ENCODE results near the gene METRNL. TPM values are rescaled to one million over a fixed set of nuclear protein-coding genes. Genes with fewer than 3 reads are reported as not detected.
"Not testable (repeated sequence)": the region's sequence is repeated elsewhere in the genome, so short reads cannot be mapped to it uniquely, and the experiment has no call there.

The METRNL gene
- total and polyA plus RNA-seq, 3 experiments from 2014 or later: 2.6 to 22.9 (median 22.3) TPM

DNA sequence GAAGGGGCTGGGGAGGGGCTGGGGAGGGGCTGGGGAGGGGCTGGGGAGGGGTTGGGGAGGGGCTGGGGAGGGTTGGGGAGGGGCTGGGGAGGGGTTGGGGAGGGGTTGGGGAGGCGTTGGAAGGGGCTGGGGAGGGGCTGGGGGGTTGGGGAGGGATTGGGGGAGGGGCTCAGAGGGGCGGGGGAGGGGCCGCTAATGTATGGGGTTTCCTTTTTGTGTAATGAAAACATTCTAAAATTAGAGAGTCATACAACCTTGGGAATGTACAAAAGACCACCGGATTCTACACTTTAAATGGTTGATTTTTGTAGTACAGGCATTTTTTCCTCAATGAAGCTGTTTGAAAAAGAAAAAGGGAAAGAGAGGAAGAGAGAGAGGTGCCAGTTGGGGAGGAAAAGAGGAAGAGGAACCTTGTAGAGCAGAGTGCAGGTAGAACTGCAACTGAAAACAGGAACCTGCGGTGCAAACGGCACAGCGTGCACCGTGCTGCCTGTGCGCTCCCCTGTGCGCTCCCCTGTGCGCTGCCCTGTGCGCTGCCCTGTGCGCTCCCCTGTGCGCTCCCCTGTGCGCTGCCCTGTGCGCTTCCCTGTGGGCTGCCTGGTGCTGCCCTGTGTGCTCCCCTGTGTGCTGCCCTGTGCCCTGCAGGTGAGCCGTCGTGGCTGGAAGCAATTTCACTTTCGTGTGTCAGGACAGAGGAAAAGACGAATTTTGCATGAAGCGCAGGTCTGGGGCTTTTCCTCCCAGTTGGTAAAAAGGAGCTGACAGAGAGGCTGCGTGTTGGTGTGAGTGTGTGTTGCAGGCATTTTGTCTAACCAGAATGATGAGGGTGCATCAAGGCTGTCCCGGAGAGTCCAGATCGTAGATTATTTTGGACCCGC is 40.8 kb downstream of the METRNL start:
- Mint-ChIP-seq H3K4me3 (peak overlapping the region in 6 of 7 donors; percentile 1 to 71 (median 49)), H3K36me3 (no peaks in the 10 kb centered on the region), H3K9me3 (peaks cover 0 to under 1% (median 0%) of the 10 kb centered on the region in 5 donors), H3K27me3 (peaks cover 25 to 50% of the 10 kb centered on the region in 2 donors), H3K4me1 (peaks cover 21 to 36% (median 30%) of the 10 kb centered on the region in 3 donors), H3K27ac (peak overlapping the region in 3 of 8 donors; percentile 43 to 88 (median 67))
- Histone ChIP-seq H3K36me3 (ENCODE audit: insufficient read depth, low read length) (no peaks in the 10 kb centered on the region), H3K27ac (ENCODE audit: low read depth, low read length) (no peak overlapping the region), H3K27me3 (ENCODE audit: insufficient read depth, low read length, poor library complexity, severe bottlenecking) (peaks cover 10% of the 10 kb centered on the region), H3K4me3 (ENCODE audit: low read length) (no peak overlapping the region), H3K4me1 (ENCODE audit: insufficient read depth, low read length) (peaks cover 8% of the 10 kb centered on the region), H3K9me3 (ENCODE audit: low read length) (no peaks in the 10 kb centered on the region)
- ChIA-PET POLR2A (no interaction called here), CTCF (no interaction called here)
- DNase-seq: peak in 1 of 5 donors; percentile 13

DNA sequence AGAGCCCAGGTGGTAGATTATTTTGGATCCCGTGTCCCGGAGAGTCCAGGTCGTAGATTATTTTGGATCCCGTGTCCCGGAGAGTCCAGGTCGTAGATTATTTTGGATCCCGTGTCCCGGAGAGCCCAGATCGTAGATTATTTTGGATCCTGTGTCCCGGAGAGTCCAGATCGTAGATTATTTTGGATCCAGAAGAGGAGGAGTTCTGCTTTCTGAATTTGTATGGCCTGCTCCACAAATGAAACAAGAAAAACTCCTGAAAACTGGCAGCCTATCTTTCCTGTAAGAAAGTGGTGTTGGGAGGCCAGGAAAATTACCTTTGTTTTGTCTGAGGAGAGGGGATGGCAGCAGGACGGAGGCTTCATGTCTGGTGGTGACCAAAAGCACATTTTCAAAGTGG is 42.1 kb downstream of the METRNL start:
- peaks cover 33 to 57% of the 10 kb centered on the region in 2 donors for H3K27me3 Mint-ChIP-seq
- peaks cover 27 to 49% (median 38%) of the 10 kb centered on the region in 3 donors for H3K4me1 Mint-ChIP-seq
- CTCF ChIA-PET; H3K27ac ChIP-seq (ENCODE audit: low read depth, low read length); POLR2A ChIA-PET; DNase-seq; H3K36me3 ChIP-seq (ENCODE audit: insufficient read depth, low read length); H3K9me3 ChIP-seq (ENCODE audit: low read length); H3K36me3 Mint-ChIP-seq; H3K9me3 Mint-ChIP-seq; H3K4me3 ChIP-seq (ENCODE audit: low read length); H3K4me3 Mint-ChIP-seq: not testable (repeated sequence)
- Histone ChIP-seq H3K27me3 (ENCODE audit: insufficient read depth, low read length, poor library complexity, severe bottlenecking) (peaks cover 12% of the 10 kb centered on the region), H3K4me1 (ENCODE audit: insufficient read depth, low read length) (peaks cover 20% of the 10 kb centered on the region)
- peak overlapping the region in 2 of 8 donors; percentile 38 to 98 for H3K27ac Mint-ChIP-seq

DNA sequence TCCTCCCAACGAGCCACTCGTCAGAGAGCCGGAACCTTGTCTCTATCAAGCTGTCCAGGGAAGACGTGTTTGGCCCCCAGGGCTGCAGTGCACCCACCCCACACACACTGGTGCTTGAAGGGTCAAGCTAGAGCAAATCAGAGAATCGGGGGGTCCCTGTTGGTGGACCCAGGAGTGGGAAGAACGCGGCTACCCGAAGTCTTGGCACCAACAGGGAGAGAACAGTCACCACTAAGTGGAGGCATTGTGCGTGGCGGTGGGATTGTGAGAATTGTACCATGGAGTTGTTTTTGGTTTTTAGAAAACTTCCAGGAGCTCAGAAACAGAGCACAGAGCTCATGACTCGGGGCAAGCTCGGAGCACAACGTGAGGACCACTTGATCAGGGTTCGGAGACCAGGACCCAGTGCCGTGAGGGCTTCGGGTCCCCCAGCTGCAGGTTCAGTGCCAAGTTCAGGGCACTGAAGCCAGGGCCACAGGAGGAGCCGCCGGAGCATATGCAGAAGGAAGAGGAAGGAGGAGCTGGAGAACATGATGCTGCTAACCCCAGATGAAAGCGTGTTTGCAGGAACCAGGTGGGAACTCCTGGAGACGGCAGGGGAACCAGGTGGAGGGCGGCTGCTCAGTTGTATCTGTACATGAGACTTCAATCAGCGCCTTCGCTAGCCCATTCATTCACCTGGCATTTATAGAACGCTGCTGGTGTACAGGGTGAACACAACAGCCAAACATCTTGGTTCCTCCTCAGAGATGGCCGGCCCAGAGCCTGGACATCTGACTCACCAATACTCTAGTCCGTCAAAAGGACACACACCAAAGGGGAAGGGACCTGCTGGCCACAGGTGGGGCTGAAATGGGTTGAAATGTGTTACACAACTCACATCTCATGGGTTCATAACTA is 42.8 kb downstream of the METRNL start:
- ChIA-PET CTCF (no interaction called here), POLR2A (no interaction called here)
- H3K9me3 Mint-ChIP-seq: peaks cover 0 to 2% (median 0%) of the 10 kb centered on the region in 5 donors
- Histone ChIP-seq H3K4me1 (ENCODE audit: insufficient read depth, low read length) (peaks cover 20% of the 10 kb centered on the region), H3K4me3 (ENCODE audit: low read length) (no peak overlapping the region), H3K27me3 (ENCODE audit: insufficient read depth, low read length, poor library complexity, severe bottlenecking) (peaks cover 12% of the 10 kb centered on the region), H3K36me3 (ENCODE audit: insufficient read depth, low read length) (no peaks in the 10 kb centered on the region), H3K27ac (ENCODE audit: low read depth, low read length) (no peak overlapping the region), H3K9me3 (ENCODE audit: low read length) (no peaks in the 10 kb centered on the region)
- H3K36me3 Mint-ChIP-seq: no peaks in the 10 kb centered on the region
- H3K4me1 Mint-ChIP-seq: peaks cover 27 to 51% (median 38%) of the 10 kb centered on the region in 3 donors
- no peak for DNase-seq
- peak overlapping the region in 1 of 7 donors; percentile 54 for H3K4me3 Mint-ChIP-seq
- H3K27me3 Mint-ChIP-seq: peaks cover 33 to 60% of the 10 kb centered on the region in 2 donors
- H3K27ac Mint-ChIP-seq: peak overlapping the region in 3 of 8 donors; percentile 17 to 98 (median 38)

DNA sequence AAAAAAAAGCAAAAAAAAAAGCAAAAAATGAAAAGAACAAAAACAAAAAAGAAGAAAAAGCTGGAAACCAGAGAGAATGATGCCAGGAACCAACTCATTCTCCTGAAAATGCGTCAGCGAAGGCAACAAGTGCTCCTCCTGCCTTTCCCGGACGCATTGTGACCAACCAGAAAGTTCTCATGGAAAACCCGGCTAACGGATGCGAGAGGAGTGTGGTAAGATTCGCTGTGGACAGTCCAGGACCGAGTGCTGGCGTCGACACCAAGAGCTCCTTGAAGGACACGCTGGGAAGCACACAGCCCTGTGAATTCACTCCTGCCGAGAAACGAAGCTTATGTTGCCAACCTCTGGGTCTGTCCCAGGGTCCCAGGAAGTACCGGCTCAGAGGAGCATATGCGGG is 43.4 kb downstream of the METRNL start:
- DNase-seq: no peak
- Histone ChIP-seq H3K27me3 (ENCODE audit: insufficient read depth, low read length, poor library complexity, severe bottlenecking) (peaks cover 12% of the 10 kb centered on the region), H3K4me1 (ENCODE audit: insufficient read depth, low read length) (peaks cover 20% of the 10 kb centered on the region), H3K4me3 (ENCODE audit: low read length) (no peak overlapping the region), H3K9me3 (ENCODE audit: low read length) (no peaks in the 10 kb centered on the region), H3K36me3 (ENCODE audit: insufficient read depth, low read length) (no peaks in the 10 kb centered on the region), H3K27ac (ENCODE audit: low read depth, low read length) (no peak overlapping the region)
- CTCF ChIA-PET: no interaction called here
- POLR2A ChIA-PET: no interaction called here
- Mint-ChIP-seq H3K4me1 (peaks cover 27 to 51% (median 38%) of the 10 kb centered on the region in 3 donors), H3K27ac (peak overlapping the region in 4 of 8 donors; percentile 42 to 98 (median 71)), H3K4me3 (peak overlapping the region in 1 of 7 donors; percentile 54), H3K9me3 (peaks cover 0 to 2% (median 0%) of the 10 kb centered on the region in 5 donors), H3K36me3 (no peaks in the 10 kb centered on the region), H3K27me3 (peaks cover 33 to 57% of the 10 kb centered on the region in 2 donors)

DNA sequence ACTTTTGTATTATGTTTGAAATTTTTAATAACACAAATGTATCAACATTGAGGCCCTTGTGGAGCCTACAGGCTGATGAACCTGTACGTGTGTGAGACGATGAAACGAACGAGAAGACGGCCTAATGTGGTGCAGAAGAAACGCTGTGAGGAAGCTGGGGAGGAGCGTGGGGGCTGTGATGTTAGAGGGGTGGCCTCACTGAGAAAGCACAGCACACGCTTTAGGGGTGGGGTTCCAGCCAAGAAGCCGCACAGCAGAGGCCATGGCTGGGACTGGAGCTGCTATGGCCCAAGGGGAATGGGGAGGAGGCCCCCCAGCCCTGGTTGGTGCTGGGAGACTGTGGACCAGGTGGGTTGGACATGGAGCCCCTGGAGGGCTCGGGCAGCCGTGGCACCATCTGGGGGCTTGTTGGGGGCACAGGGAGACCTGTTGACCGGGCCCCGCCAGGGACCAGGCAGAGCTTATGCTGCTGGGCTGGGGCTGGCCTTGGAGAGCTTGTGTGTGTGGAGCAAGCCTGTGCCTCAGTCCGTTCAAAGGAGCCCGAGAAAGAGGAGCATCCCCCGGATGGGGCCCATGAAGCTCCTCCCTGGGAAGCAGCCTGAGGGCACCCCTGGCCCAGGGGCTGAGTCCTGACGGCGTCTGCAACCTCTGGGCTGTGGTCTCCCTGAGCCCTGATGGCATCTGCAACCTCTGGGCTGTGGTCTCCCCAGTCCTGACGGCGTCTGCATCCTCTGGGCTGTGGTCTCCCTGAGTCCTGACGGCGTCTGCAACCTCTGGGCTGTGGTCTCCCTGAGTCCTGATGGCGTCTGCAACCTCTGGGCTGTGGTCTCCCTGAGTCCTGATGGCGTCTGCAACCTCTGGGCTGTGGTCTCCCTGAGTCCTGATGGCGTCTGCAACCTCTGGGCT is 44.7 kb downstream of the METRNL start:
- ChIA-PET CTCF (interaction anchor here (1.1 kb wide), 1 partner anchor 9 kb away, joined by 3 read pairs; no protein-coding TSS in a partner anchor), POLR2A (no interaction called here)
- peaks cover 20% of the 10 kb centered on the region for H3K4me1 ChIP-seq (ENCODE audit: insufficient read depth, low read length)
- peak overlapping the region in 7 of 8 donors; percentile 14 to 98 (median 62) for H3K27ac Mint-ChIP-seq
- H3K4me3 Mint-ChIP-seq: peak overlapping the region in 2 of 7 donors; percentile 17 to 34
- H3K9me3 Mint-ChIP-seq: peaks cover 0 to 2% (median 0%) of the 10 kb centered on the region in 5 donors
- peaks cover 27 to 47% of the 10 kb centered on the region in 2 donors for H3K27me3 Mint-ChIP-seq
- no peaks in the 10 kb centered on the region for H3K36me3 ChIP-seq (ENCODE audit: insufficient read depth, low read length)
- peaks cover 21 to 46% (median 29%) of the 10 kb centered on the region in 3 donors for H3K4me1 Mint-ChIP-seq
- peak in 4 of 5 donors; percentile 11 to 70 (median 61) for DNase-seq
- H3K36me3 Mint-ChIP-seq: no peaks in the 10 kb centered on the region
- no peak overlapping the region for H3K4me3 ChIP-seq (ENCODE audit: low read length)
- no peaks in the 10 kb centered on the region for H3K9me3 ChIP-seq (ENCODE audit: low read length)
- no peak overlapping the region for H3K27ac ChIP-seq (ENCODE audit: low read depth, low read length)
- H3K27me3 ChIP-seq (ENCODE audit: insufficient read depth, low read length, poor library complexity, severe bottlenecking): peaks cover 12% of the 10 kb centered on the region

DNA sequence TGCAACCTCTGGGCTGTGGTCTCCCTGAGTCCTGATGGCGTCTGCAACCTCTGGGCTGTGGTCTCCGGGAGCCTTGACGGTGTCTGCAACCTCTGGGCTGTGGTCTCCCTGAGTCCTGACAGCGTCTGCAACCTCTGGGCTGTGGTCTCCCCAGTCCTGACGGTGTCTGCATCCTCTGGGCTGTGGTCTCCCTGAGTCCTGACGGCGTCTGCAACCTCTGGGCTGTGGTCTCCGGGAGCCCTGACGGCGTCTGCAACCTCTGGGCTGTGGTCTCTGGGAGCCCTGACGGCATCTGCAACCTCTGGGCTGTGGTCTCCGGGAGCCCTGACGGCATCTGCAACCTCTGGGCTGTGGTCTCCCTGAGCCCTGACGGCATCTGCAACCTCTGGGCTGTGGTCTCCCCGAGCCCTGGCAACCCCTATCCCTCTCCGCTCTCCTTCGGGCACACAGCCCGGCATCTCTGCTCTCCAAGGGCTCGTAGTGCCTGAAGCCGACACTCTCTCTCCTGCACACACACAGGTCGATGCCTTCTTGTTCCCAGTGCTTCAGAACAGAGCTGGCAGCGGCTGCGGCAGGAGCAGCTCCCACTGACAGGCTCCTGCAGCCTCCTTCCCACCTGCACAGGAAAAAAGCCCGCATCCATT is 45.6 kb downstream of the METRNL start:
- H3K27me3 Mint-ChIP-seq: peaks cover 26 to 41% of the 10 kb centered on the region in 2 donors
- Histone ChIP-seq H3K9me3 (ENCODE audit: low read length) (no peaks in the 10 kb centered on the region), H3K27me3 (ENCODE audit: insufficient read depth, low read length, poor library complexity, severe bottlenecking) (peaks cover 12% of the 10 kb centered on the region), H3K4me1 (ENCODE audit: insufficient read depth, low read length) (peaks cover 20% of the 10 kb centered on the region), H3K27ac (ENCODE audit: low read depth, low read length) (no peak overlapping the region), H3K36me3 (ENCODE audit: insufficient read depth, low read length) (no peaks in the 10 kb centered on the region), H3K4me3 (ENCODE audit: low read length) (no peak overlapping the region)
- peaks cover 19 to 38% (median 22%) of the 10 kb centered on the region in 3 donors for H3K4me1 Mint-ChIP-seq
- H3K9me3 Mint-ChIP-seq: peaks cover 0 to 2% (median 0%) of the 10 kb centered on the region in 5 donors
- peak overlapping the region; percentile 58 to 99 (median 95) for H3K27ac Mint-ChIP-seq
- POLR2A ChIA-PET: no interaction called here
- H3K4me3 Mint-ChIP-seq: peak overlapping the region in 6 of 7 donors; percentile 56 to 89 (median 72)
- CTCF ChIA-PET: interaction anchor here (1.1 kb wide), 1 partner anchor 8 kb away, joined by 3 read pairs; no protein-coding TSS in a partner anchor
- no peaks in the 10 kb centered on the region for H3K36me3 Mint-ChIP-seq
- DNase-seq: peak; percentile 16 to 83 (median 58)
